IPS-15b (cell line): ENCODE measurements around the gene SYT2.
"Not testable (repeated sequence)": the region's sequence is repeated elsewhere in the genome, so short reads cannot be mapped to it uniquely, and the experiment has no call there.

ENCODE experiments used
- H3K27me3 ChIP-seq: one replicate; pipeline ENCODE4 v1.6.1; 2013; ENCODE audit warnings: low read length; ENCODE audit not compliant: control insufficient read depth, insufficient read depth
- H3K36me3 ChIP-seq: one replicate; pipeline ENCODE4 v1.6.1; 2013; ENCODE audit warnings: low read length; ENCODE audit not compliant: control insufficient read depth, insufficient read depth
- H3K4me1 ChIP-seq: one replicate; pipeline ENCODE4 v1.6.1; 2013; ENCODE audit warnings: mild to moderate bottlenecking, low read length; ENCODE audit not compliant: control insufficient read depth, insufficient read depth
- H3K4me3 ChIP-seq: one replicate; pipeline ENCODE4 v1.5.1; 2013; ENCODE audit warnings: low read depth, low read length
- H3K9ac ChIP-seq: one replicate; pipeline ENCODE4 v1.6.1; 2013; ENCODE audit warnings: low read depth, mild to moderate bottlenecking, low read length
- H3K9me3 ChIP-seq: one replicate; pipeline ENCODE4 v1.6.1; 2013; ENCODE audit warnings: mild to moderate bottlenecking, low read length; ENCODE audit not compliant: control insufficient read depth, insufficient read depth

Gene SYT2

DNA sequence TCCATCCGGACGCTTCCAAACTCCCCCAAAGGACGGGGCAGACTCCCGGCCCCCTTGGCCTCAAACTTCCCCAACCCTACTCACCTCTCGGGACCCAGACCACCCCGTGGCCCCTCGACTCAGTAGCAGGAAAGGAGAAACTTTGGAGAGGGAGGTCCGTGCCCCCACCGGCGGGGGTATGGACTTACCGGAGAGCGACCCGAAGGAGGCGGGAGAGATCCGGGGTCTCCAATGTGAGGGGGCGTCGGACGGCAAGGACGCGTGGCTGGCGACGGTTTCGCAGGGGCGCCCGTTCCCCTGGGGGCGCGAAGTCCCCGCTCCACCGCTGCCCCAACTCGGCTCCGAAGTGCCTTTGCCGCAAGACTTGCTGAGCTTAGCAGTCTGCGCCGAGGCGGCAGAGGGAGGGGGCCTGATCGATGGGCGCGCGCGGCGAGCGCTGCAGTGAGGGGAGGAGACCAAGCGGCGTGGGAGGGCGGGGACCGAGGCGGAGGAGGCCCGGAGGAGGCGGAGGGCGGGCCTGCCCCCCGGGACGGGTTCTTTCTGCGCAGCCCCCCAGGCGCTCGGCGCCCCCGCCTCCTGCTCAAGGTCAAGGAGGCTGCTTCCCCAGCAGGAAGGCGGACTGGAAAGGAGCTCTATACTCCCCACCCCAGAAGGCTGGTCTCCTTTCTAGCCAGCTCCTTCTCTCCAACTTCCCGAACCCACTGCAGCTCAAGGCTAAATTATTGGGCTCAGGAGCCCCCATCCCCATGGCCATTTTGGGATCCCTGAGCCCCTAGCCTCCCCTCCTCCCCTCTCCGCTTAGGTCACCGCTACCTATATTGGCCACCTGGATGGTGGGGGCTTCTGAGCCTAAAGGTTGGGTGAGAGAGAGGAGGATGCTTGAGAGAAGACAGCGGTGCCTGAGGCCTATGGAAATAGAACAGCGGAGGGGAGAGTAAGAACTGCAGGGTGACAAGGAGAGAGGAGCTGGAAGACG, at the start of gene SYT2:
SYT2 (minus strand) TSS at position 385 of the 976 bp plus-strand sequence. CDS start 104,682 bp downstream, outside the sequence.
- H3K27me3 ChIP-seq, result peaks cover 39% of the 10 kb centered on the region
- peak within 1 kb of the TSS; percentile 86 for H3K4me3 ChIP-seq
- no peaks in the 10 kb centered on the region for H3K36me3 ChIP-seq
- H3K9ac ChIP-seq, result peak within 1 kb of the TSS; percentile 28
- no peaks in the 10 kb centered on the region for H3K9me3 ChIP-seq
- peaks cover 28% of the 10 kb centered on the region for H3K4me1 ChIP-seq

DNA sequence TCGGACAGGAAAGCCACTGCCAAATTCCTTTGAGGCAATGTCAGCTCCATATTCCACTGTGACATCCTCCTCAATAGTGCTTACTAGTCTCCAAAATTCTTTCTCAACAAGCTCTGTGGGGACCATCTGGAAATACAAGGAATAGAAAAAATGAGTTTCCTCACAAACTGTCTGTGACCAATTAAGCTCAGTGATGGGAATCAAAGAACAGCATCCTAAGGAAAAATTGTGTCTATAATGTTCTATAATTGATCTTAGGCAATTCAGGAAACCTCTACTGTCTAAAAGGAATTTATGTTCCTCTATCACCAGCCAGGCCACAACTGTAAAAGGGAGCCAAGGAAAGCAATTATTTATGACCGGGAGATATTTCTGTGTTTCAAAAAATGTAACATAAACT, 46.1 kb upstream of the SYT2 start:
- H3K9ac ChIP-seq, result no peak overlapping the region
- H3K27me3 ChIP-seq, result no peaks in the 10 kb centered on the region
- peaks cover 58% of the 10 kb centered on the region for H3K36me3 ChIP-seq
- no peaks in the 10 kb centered on the region for H3K9me3 ChIP-seq
- no peak overlapping the region for H3K4me3 ChIP-seq
- no peaks in the 10 kb centered on the region for H3K4me1 ChIP-seq

DNA sequence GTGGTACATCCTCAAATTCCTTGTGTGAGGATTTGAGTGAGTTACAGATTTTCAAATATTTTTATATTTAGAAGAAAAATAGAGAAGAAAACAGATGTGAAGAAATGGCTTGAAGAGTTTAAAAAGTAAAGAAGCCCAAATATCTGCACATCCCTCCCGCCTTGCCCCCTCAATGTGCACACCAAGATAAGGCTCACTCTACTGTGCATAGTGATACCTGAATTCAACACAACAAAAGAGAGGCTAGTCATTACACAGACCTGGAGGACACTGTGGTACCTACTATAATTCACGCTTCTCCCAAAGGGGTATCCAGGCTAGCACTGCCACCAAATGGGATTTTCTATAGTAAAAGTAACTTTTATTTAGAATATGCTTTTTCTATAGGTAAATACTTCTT, 44.0 kb upstream of the SYT2 start:
- Histone ChIP-seq H3K4me3 (no peak overlapping the region), H3K27me3 (no peaks in the 10 kb centered on the region), H3K36me3 (peaks cover 58% of the 10 kb centered on the region), H3K9ac (no peak overlapping the region), H3K4me1 (no peaks in the 10 kb centered on the region), H3K9me3 (no peaks in the 10 kb centered on the region)

- Histone ChIP-seq H3K4me1 (no peaks in the 10 kb centered on the region), H3K9ac (no peak overlapping the region), H3K27me3 (no peaks in the 10 kb centered on the region), H3K36me3 (peaks cover 59% of the 10 kb centered on the region), H3K9me3 (no peaks in the 10 kb centered on the region), H3K4me3 (no peak overlapping the region)
Measured at GRCh38 chr1:202752774-202753173, 42.5 kb upstream of the SYT2 start.

- Histone ChIP-seq H3K9me3 (no peaks in the 10 kb centered on the region), H3K27me3 (no peaks in the 10 kb centered on the region), H3K9ac (no peak overlapping the region), H3K4me3 (no peak overlapping the region), H3K36me3 (peaks cover 50% of the 10 kb centered on the region), H3K4me1 (no peaks in the 10 kb centered on the region)
Measured at GRCh38 chr1:202750761-202751160, 40.5 kb upstream of the SYT2 start.

DNA sequence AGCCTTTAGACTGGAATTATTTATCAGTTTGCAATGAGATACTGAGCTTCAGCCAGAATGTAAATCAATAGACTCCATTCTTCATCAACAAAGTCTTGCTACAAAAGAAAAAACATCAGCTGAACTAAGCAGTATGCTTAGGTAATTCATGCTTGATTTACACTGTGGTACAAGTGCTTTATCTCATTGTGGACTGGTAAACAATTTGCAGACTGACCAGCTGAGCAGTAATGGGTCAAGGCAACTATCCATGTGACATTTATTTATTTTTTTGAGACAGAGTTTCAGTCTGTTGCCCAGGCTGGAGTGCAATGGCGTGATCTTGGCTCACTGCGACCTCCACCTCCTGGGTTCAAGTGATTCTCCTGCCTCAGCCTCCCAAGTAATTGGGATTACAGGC, 39.8 kb upstream of the SYT2 start:
- peaks cover 50% of the 10 kb centered on the region for H3K36me3 ChIP-seq

DNA sequence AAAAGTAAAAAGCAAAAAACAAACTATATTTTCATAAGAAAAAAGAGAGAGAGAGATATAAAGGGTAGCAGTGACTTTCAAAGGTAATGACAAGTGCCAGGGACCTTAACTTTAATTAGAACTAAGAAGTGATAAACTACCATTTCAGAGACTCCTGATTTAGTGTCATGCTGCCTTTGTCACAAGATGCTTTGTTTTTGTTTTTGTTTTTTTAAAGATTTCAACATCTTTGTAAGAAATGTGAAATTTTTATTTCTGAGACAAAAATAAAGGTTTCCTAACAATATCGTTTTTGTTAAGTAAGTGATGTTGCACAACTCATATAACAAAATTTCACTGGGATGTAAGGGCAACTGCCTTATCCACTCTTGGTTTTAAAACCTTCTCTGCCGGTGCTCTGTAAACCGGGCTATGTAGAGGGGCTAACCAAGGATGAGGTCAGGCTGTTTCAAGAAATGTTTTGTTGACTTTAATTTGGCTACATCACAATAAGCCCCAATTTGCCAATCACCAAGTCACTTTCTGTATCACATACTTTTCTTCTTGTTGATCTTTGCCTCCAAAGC, 35.2 kb upstream of the SYT2 start:
- no peak overlapping the region for H3K9ac ChIP-seq
- H3K36me3 ChIP-seq, result peaks cover 59% of the 10 kb centered on the region
- no peaks in the 10 kb centered on the region for H3K9me3 ChIP-seq
- H3K4me3 ChIP-seq, result no peak overlapping the region
- H3K27me3 ChIP-seq, result no peaks in the 10 kb centered on the region
- H3K4me1 ChIP-seq, result no peaks in the 10 kb centered on the region

More for the DNA sequence above, 39.8 kb upstream of the SYT2 start:
- Histone ChIP-seq H3K9ac (no peak overlapping the region), H3K27me3 (no peaks in the 10 kb centered on the region), H3K9me3 (no peaks in the 10 kb centered on the region), H3K4me3 (no peak overlapping the region), H3K4me1 (no peaks in the 10 kb centered on the region)

GRCh38 chr1:202744770-202745169, 34.5 kb upstream of the SYT2 start:
- H3K4me1 ChIP-seq, H3K9me3 ChIP-seq, H3K9ac ChIP-seq, H3K4me3 ChIP-seq, H3K27me3 ChIP-seq: not testable (repeated sequence)
- peaks cover 59% of the 10 kb centered on the region for H3K36me3 ChIP-seq

DNA sequence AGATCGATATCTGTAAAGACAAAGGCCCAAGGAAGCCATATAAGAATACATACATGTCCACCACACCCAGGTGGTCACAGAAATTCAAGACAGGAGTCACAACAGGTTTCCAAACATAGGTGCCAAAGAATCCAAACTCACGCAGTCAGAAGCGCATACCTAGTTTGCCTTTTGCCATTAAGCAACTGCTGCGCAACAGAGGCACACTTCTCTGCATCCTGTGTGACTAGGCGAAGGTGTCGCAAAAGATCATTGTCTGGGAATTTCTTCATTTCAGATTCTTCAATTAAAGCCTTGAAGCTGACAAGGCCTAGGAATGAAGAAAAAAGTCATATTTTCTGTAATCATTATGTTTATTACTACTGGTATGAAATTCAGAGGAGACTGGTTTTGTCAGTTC, 32.2 kb upstream of the SYT2 start:
- Histone ChIP-seq H3K9me3 (no peaks in the 10 kb centered on the region), H3K9ac (no peak overlapping the region), H3K27me3 (no peaks in the 10 kb centered on the region), H3K4me3 (no peak overlapping the region), H3K36me3 (peaks cover 55% of the 10 kb centered on the region), H3K4me1 (no peaks in the 10 kb centered on the region)

GRCh38 chr1:202733251-202733650, 23.0 kb upstream of the SYT2 start:
- Histone ChIP-seq H3K4me1 (no peaks in the 10 kb centered on the region), H3K4me3 (no peak overlapping the region), H3K36me3 (peaks cover 70% of the 10 kb centered on the region)

DNA sequence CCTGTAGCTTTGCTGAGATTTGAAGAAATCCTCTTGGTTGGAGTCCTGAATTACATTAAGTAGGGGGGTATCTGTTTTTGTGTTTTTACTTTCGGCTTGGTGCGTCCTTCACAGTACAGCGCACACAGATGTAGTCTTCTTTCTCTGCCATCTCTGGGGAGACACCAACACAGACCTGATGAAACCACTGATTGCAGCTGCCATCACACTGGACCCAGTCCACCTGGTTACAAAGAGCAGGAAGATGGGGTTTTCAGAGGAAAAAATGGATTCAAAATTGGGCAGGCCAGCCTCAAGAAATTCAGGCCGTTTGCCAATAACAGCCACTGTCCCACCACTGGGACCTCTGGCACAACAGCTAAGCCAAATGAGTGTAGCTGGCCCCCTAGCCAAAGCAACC, 18.7 kb upstream of the SYT2 start:
- Histone ChIP-seq H3K9ac (no peak overlapping the region), H3K4me3 (no peak overlapping the region), H3K9me3 (no peaks in the 10 kb centered on the region), H3K36me3 (peaks cover 58% of the 10 kb centered on the region), H3K27me3 (no peaks in the 10 kb centered on the region), H3K4me1 (no peaks in the 10 kb centered on the region)

More at GRCh38 chr1:202733251-202733650, 23.0 kb upstream of the SYT2 start:
- no peaks in the 10 kb centered on the region for H3K27me3 ChIP-seq
- H3K9me3 ChIP-seq, result no peaks in the 10 kb centered on the region
- no peak overlapping the region for H3K9ac ChIP-seq

DNA sequence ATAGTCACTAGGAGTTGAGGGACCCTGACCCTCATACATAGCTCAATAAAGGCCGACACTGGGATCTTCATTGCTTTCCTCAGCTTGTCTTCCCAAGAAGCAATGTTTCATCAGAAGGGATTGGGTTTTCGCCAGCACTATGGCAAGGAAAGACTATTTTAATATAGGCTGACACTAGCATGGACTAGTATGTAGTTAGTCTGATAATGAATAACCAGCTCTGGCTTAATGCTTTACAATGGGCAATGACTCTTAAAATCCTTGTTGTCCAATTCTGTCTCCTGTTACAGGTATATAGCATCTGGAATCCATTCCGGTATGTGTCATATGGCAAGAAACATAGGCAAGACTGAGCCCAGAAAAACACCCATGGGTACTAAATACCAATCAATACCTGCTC, 15.3 kb upstream of the SYT2 start:
- H3K36me3 ChIP-seq, result peaks cover 29% of the 10 kb centered on the region
- no peaks in the 10 kb centered on the region for H3K27me3 ChIP-seq
- H3K4me3 ChIP-seq, result no peak overlapping the region
- no peaks in the 10 kb centered on the region for H3K4me1 ChIP-seq
- no peak overlapping the region for H3K9ac ChIP-seq
- H3K9me3 ChIP-seq, result no peaks in the 10 kb centered on the region
